GM12872 (cell line): Measurements from ENCODE around the gene NKX6-1.

Experiments used
- CTCF ChIP-seq: IDR thresholded peaks from 3 replicates; pipeline ENCODE4 v1.5.1; 2011; ENCODE audit warnings: low read depth, mild to moderate bottlenecking, low read length, moderate library complexity; ENCODE audit not compliant: insufficient read depth

The NKX6-1 gene

GRCh38 chr4:84503495-84504437 is 4.7 kb upstream of the NKX6-1 start:
- TF ChIP-seq CTCF: peak; percentile 71

GRCh38 chr4:84502955-84503373 is 3.9 kb upstream of the NKX6-1 start:
- no peak for TF ChIP-seq CTCF

DNA sequence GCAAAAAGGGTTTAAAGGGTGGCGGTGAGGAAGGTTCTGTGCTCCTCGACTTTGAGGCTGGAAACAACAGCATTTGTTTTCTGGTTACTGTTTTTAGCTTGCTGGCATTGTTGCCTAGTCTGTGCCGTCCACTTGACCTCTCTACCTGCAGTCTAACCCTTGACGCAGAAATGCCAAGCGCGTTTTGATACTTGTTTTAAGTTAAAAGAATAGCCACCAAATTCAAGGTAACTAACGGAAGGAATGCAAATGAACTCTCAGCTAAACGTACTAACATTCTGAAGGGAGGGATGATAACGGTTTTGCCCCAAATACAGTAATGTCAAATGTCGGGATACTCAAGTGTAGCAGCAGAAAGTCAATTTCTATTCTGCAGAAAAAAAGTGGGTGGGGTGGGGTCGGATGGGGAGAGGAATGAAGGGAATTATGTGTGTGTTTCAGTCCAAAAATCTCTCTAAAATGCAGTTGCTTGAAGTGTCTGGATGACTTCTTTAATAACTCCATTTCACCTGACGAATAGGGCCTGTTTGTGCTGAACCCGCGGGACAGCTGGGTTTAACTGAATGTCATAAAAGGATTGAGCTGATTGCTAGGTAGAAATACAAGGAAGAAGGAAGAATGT is 3.4 kb upstream of the NKX6-1 start:
- no peak for TF ChIP-seq CTCF

- no peak for TF ChIP-seq CTCF
Measured at GRCh38 chr4:84501721-84502267, 2.7 kb upstream of the NKX6-1 start.

- TF ChIP-seq CTCF: no peak
Measured at GRCh38 chr4:84501202-84501503, 2.1 kb upstream of the NKX6-1 start.

DNA sequence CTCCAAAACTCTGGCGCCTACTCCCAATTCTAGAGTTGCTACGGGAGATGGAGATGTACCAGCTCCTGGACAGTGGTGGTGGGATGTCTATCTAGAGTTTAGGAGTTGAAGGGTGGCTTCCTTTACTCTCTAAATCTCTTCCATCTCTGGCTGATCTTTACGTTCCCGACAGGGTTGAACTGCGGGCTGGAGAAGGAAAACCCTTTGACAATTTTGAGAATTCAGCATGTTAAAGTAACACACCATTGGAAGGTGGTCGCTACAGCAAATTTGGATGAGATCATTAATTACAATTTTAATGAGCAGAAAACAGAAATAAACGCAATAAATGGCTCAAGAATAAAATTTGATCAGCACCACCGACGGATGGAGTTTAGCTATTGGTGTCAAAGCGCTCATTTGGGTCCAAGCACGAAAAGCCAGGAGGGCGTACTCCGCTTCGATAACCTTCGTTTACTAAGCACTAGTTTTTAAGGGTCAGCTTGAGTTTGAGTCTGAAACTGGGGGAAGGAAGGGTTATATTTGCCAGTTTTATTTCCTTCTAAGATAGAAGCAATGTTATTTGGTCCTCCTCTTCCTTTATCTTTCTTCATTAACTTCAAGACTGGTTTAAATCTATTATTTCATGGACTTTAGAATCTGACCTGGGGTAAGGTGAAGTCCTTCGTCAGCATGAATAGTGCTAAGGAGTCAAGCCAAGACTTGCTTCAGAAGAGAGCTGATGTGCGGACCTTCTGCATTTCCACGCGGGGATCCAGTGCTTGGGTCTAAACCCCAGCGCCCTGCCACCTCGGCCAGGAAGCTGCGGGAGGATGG is 1.5 kb upstream of the NKX6-1 start:
- TF ChIP-seq CTCF: no peak

GRCh38 chr4:84499624-84499982 is 511 bp upstream of the NKX6-1 start:
- no peak for TF ChIP-seq CTCF
